Right lobe of liver (tissue), 4 donors: ENCODE results near the gene EPHA6.

Experiments
- POLR2A ChIP-seq: fragments of 450-650 bp; IDR thresholded peaks from one replicate; pipeline ENCODE4 v1.6.1; 2017; ENCODE audit warnings: antibody characterized with exemption, mild to moderate bottlenecking
- TF ChIP-seq, protein P1 (sequence below), 4 donors: fragments of 200-600 bp in 3 of 4; fragments of 450-650 bp in 1 of 4; IDR thresholded peaks; one replicate each; pipeline versions ENCODE4 v1.5.1 to v1.8.0; 2016 to 2022; ENCODE audit warnings: antibody characterized with exemption in 4 of 4, mild to moderate bottlenecking in 2 of 4
- donor health status: DM: no; HTN: no; CAD: no.
- donor health status: DM: no; HTN: no; CAD: no.
- donor health status: DM: no; HTN: yes; CAD: no.

DNA sequence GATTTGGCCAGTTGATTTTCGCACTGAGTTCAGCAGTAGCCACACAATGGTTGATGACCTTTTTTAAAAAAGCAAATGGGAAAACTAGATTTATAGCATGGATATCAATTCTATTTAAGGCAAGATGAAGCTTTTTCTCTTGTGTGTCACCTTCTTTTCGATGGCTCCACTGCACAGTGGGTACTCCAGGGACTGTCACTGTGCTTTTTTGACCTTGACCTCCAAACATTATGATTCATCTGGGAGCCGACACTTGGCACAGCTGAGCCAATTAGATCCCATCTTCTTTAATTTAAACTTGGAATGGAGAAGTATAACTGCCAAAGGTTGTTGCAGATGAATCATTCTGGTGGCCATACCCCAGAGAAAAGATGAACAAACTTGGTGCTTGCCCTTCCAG is 367.3 kb downstream of the EPHA6 start:
- TF ChIP-seq, protein P1, sequence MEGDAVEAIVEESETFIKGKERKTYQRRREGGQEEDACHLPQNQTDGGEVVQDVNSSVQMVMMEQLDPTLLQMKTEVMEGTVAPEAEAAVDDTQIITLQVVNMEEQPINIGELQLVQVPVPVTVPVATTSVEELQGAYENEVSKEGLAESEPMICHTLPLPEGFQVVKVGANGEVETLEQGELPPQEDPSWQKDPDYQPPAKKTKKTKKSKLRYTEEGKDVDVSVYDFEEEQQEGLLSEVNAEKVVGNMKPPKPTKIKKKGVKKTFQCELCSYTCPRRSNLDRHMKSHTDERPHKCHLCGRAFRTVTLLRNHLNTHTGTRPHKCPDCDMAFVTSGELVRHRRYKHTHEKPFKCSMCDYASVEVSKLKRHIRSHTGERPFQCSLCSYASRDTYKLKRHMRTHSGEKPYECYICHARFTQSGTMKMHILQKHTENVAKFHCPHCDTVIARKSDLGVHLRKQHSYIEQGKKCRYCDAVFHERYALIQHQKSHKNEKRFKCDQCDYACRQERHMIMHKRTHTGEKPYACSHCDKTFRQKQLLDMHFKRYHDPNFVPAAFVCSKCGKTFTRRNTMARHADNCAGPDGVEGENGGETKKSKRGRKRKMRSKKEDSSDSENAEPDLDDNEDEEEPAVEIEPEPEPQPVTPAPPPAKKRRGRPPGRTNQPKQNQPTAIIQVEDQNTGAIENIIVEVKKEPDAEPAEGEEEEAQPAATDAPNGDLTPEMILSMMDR (IDR thresholded peaks at IDR 0.05) = no peak
- TF ChIP-seq POLR2A = no peak
